ENCODE data around the gene SDF4. TPM values are rescaled to one million over a fixed set of nuclear protein-coding genes. Genes with fewer than 3 reads are reported as not detected.

The SDF4 gene
- polyA plus RNA-seq, 1 experiment: 109 TPM

DNA sequence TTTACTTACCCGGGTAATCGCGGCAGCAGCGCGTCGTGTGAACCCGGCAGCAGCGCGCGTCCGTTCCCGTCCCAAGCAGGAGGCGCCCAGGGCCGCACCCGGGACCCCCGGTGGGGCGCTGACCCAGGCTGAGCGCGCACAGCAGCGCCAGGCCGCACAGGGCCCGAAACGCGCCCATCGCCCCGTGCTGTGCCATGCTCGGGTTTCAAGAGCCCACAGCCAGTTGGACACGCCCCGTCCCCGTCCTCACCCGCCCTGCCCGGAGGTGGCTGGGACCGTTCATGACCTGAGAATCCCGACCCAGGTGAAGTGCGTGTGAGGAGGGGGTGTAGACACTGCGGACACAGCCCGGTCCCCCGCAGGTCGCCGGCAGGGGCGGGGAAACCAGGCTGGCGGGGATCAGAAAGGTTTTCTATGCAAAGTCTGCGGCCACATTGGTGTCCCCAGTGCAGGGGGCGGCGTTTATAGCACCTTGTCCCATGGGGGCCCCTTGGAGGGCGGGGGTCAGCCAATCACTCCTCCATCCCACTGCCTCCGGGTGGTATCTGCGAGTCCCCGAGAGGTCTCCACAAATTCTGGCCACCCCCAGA is 25.3 kb downstream of the SDF4 start, which contains the start of gene TNFRSF18:
TSS of gene TNFRSF18 (minus strand) at position 217 of the 590 bp plus-strand sequence. CDS start at position 196, 21 bp downstream.
- peaks cover 3% of the 10 kb centered on the region; the same call in 1 of the 2 replicates for H3K9me3 ChIP-seq (ENCODE audit: control insufficient read depth, insufficient read depth, low read length)
- peaks cover 9% of the 10 kb centered on the region for H3K27me3 ChIP-seq (ENCODE audit: control insufficient read depth, insufficient read depth, low read length)
- no peak for DNase-seq (ENCODE audit: low read depth, low spot score)
- H3K4me3 ChIP-seq (ENCODE audit: low read depth, low read length): peak within 1 kb of the TSS; percentile 20; the same call in 1 of the 2 replicates
- CTCF ChIA-PET: no interaction called here
- POLR2A ChIA-PET: no interaction called here
- TF ChIP-seq, protein P1, sequence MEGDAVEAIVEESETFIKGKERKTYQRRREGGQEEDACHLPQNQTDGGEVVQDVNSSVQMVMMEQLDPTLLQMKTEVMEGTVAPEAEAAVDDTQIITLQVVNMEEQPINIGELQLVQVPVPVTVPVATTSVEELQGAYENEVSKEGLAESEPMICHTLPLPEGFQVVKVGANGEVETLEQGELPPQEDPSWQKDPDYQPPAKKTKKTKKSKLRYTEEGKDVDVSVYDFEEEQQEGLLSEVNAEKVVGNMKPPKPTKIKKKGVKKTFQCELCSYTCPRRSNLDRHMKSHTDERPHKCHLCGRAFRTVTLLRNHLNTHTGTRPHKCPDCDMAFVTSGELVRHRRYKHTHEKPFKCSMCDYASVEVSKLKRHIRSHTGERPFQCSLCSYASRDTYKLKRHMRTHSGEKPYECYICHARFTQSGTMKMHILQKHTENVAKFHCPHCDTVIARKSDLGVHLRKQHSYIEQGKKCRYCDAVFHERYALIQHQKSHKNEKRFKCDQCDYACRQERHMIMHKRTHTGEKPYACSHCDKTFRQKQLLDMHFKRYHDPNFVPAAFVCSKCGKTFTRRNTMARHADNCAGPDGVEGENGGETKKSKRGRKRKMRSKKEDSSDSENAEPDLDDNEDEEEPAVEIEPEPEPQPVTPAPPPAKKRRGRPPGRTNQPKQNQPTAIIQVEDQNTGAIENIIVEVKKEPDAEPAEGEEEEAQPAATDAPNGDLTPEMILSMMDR (IDR thresholded peaks at IDR 0.05; ENCODE audit: low read depth, low read length): no peak
- no peak within 1 kb of the TSS for H3K27ac ChIP-seq (ENCODE audit: low read depth, low read length)

DNA sequence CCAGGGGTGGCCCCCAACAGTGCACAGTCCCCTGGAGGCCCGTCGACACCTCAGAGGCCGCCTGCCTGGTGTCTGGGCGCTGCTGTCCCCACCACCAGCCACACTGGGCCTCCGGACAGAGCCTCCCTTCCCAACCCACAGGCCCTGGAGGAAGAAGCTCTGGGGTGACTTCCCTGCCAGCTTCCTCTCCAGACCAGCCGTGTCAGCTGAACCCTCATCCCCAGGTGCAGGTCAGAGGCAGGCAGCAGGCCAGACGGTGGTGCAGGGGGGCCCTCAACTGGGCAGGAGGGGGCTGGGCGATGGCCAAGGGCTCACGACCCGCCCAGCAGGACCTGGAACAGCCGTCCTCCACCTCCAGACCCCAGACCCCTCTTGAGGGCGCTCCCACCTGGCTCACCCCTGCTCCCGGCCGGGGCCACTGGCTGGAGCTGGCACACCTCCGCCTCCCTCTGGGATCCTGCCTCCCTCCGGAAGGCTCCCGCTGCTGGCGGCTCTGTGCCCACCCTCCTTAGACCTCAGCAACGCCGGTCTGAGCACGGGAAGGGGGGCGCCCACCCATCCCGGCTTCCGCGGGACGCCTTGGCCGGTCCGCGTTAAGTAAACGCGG is 25.9 kb downstream of the SDF4 start:
- no peak for DNase-seq (ENCODE audit: low read depth, low spot score)
- ChIA-PET POLR2A (no interaction called here), CTCF (no interaction called here)
- Histone ChIP-seq H3K4me3 (ENCODE audit: low read depth, low read length) (no peak overlapping the region), H3K9me3 (ENCODE audit: control insufficient read depth, insufficient read depth, low read length) (peaks cover 3% of the 10 kb centered on the region; the same call in 1 of the 2 replicates), H3K27ac (ENCODE audit: low read depth, low read length) (no peak overlapping the region), H3K27me3 (ENCODE audit: control insufficient read depth, insufficient read depth, low read length) (peaks cover 9% of the 10 kb centered on the region)
- TF ChIP-seq, protein P1 (IDR thresholded peaks at IDR 0.05; ENCODE audit: low read depth, low read length): no peak

DNA sequence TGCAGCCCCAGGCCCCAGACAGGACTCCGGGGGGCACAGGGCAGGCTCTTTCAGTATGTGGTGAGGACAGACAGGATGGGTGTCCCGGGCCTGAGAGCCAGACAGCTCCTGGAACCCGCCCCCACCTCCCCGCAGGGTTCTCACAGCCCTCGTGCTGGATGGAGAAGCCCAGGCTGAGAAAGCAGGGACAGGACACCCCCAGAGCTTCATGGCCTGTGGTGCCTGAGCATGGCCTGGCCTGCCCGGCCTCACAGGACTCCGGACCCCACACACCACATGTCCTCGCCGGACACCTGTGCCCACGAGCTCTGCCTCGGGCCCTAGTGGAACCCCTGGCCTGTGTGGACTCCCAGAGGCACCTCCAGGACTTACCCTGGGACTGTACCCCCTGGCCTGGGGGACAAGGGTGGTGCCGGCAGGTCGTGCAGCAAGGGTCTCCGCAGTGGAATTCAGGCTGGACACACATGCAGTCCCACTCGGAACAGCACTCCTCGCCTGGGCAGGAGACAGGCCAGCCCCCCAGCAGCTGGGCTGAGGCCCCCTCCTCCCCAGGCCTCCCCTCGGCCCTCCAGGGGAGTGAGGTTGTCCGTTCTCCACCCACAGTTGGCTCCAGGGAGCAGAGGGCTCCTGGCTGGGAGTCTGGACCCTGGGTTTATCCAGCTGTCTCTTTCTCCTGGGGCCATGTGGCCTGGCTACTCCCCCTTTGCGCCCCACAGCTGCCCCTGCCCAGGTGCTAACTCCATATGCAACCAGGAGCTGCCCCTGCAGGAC is 26.6 kb downstream of the SDF4 start:
- Histone ChIP-seq H3K27ac (ENCODE audit: low read depth, low read length) (no peak overlapping the region), H3K4me3 (ENCODE audit: low read depth, low read length) (no peak overlapping the region), H3K27me3 (ENCODE audit: control insufficient read depth, insufficient read depth, low read length) (peaks cover 9% of the 10 kb centered on the region), H3K9me3 (ENCODE audit: control insufficient read depth, insufficient read depth, low read length) (peaks cover 3% of the 10 kb centered on the region; the same call in 1 of the 2 replicates)
- TF ChIP-seq, protein P1 (IDR thresholded peaks at IDR 0.05; ENCODE audit: low read depth, low read length): no peak
- CTCF ChIA-PET: no interaction called here
- POLR2A ChIA-PET: no interaction called here
- no peak for DNase-seq (ENCODE audit: low read depth, low spot score)

DNA sequence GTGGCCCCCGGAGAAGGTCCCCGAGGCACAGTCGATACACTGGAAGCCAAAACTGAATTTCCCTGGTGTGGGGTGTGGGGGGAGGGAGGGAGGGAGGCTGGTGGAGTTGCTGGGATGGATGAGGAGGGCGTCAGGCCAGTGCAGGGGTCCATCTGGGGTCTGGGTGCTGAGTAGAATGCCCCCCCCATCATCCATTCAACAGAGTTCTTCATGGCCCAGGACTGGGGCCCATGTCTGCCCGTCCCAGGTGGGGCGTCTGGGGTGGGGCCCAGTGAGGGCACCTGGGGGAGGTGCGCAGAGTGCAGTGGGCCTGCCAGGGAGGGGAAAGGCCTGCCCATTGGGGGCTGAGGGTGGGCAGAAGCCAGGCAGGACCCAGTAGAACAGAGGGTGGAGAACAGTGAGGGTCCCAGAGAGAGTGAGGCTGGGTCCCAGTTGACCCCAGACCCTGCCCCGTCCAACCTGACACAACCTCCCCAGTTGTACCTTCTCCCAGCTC is 27.3 kb downstream of the SDF4 start:
- no peak for DNase-seq (ENCODE audit: low read depth, low spot score)
- Histone ChIP-seq H3K4me3 (ENCODE audit: low read depth, low read length) (no peak overlapping the region), H3K27ac (ENCODE audit: low read depth, low read length) (no peak overlapping the region), H3K27me3 (ENCODE audit: control insufficient read depth, insufficient read depth, low read length) (peaks cover 9% of the 10 kb centered on the region), H3K9me3 (ENCODE audit: control insufficient read depth, insufficient read depth, low read length) (peaks cover 3% of the 10 kb centered on the region; the same call in 1 of the 2 replicates)
- POLR2A ChIA-PET: no interaction called here
- CTCF ChIA-PET: no interaction called here
- TF ChIP-seq, protein P1 (IDR thresholded peaks at IDR 0.05; ENCODE audit: low read depth, low read length): no peak

Measured in AG04450 (cell line).